Calu3 (cell line): ENCODE data around the gene FZD4. TPM values are rescaled to one million over a fixed set of nuclear protein-coding genes. Genes with fewer than 3 reads are reported as not detected.
"Not testable (repeated sequence)": the region's sequence is repeated elsewhere in the genome, so short reads cannot be mapped to it uniquely, and the experiment has no call there.

ENCODE experiments used
- BruUV-seq: library from RNA; stranded (reverse); fragments of 400-500 nt; replicated peaks from 2 replicates; lab custom pipeline; 2021; lab: Mats Ljungman, UMichigan
- CTCF ChIA-PET: fragments of 300-600 bp; sonication (Branson Sonifier 250); formaldehyde crosslinking; loops from one replicate; lab custom pipeline; 2022; ENCODE audit warnings: antibody characterized with exemption; lab: Charles Lee
- DNase-seq: peaks from one replicate; pipeline ENCODE4 v3.0.0; 2022
- H3K27ac Mint-ChIP-seq: one replicate; pipeline ENCODE4 v1.8.0; 2022; ENCODE audit warnings: mixed read lengths; ENCODE audit not compliant: unreplicated experiment
- H3K27me3 Mint-ChIP-seq: one replicate; pipeline ENCODE4 v1.8.0; 2022; ENCODE audit warnings: mixed read lengths; ENCODE audit not compliant: unreplicated experiment
- H3K36me3 Mint-ChIP-seq: one replicate; pipeline ENCODE4 v1.8.0; 2022; ENCODE audit warnings: mild to moderate bottlenecking, moderate library complexity, mixed read lengths; ENCODE audit not compliant: insufficient read depth, unreplicated experiment
- H3K4me1 Mint-ChIP-seq: one replicate; pipeline ENCODE4 v1.8.0; 2022; ENCODE audit warnings: mild to moderate bottlenecking, low read depth, mixed read lengths; ENCODE audit not compliant: unreplicated experiment
- H3K4me3 Mint-ChIP-seq: one replicate; pipeline ENCODE4 v1.8.0; 2022; ENCODE audit warnings: mild to moderate bottlenecking, low read depth, moderate library complexity, mixed read lengths; ENCODE audit not compliant: unreplicated experiment
- H3K9me3 Mint-ChIP-seq: one replicate; pipeline ENCODE4 v1.8.0; 2022; ENCODE audit warnings: low read depth, mixed read lengths; ENCODE audit not compliant: unreplicated experiment
- intact Hi-C: fragments of 100-400 bp; cut with micrococcal nuclease; formaldehyde crosslinking; loops from one replicate; pipeline ENCODE4 v1.10.0; 2022; ENCODE audit not compliant: unreplicated experiment
- total RNA-seq: library from RNA; stranded (reverse); gene quantifications from 2 replicates; pipeline ENCODE4 v1.2.3, GENCODE V29; 2022
- TF ChIP-seq, protein P1 (sequence below): fragments of 200-600 bp; IDR thresholded peaks from one replicate; pipeline ENCODE4 v1.8.0; 2022; ENCODE audit warnings: antibody characterized with exemption; ENCODE audit not compliant: unreplicated experiment

Gene FZD4
- total RNA-seq, 1 experiment from 2014 or later, result 2.5 TPM

DNA sequence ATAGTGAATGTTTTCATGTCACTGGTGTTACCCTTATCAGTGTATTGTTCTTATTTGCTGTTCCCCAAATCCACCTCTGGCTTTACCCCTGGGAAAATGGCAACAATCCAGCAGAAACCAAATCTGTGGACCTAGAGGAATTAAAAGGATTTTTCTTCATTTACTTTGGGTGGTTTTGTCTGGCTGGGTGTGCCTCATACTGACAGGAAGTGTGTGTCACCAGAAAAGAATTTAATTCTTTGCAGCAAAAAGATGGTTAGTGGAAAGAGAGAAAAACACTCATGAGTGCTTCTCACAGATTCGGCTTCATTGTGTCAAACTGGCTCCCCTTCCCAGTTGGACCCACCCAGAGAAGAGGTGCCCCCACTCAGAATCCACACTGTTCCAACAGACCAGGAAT, 38.9 kb downstream of the FZD4 start:
- Mint-ChIP-seq H3K36me3 (no peaks in the 10 kb centered on the region), H3K4me3 (no peak overlapping the region), H3K27me3 (no peaks in the 10 kb centered on the region), H3K9me3 (peaks cover 4% of the 10 kb centered on the region), H3K27ac (no peak overlapping the region), H3K4me1 (peaks cover 8% of the 10 kb centered on the region)
- no TSS peak for BruUV-seq
- intact Hi-C loops, result no loop called here
- no peak for DNase-seq
- TF ChIP-seq, protein P1, sequence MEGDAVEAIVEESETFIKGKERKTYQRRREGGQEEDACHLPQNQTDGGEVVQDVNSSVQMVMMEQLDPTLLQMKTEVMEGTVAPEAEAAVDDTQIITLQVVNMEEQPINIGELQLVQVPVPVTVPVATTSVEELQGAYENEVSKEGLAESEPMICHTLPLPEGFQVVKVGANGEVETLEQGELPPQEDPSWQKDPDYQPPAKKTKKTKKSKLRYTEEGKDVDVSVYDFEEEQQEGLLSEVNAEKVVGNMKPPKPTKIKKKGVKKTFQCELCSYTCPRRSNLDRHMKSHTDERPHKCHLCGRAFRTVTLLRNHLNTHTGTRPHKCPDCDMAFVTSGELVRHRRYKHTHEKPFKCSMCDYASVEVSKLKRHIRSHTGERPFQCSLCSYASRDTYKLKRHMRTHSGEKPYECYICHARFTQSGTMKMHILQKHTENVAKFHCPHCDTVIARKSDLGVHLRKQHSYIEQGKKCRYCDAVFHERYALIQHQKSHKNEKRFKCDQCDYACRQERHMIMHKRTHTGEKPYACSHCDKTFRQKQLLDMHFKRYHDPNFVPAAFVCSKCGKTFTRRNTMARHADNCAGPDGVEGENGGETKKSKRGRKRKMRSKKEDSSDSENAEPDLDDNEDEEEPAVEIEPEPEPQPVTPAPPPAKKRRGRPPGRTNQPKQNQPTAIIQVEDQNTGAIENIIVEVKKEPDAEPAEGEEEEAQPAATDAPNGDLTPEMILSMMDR, result no peak
- CTCF ChIA-PET, result no interaction called here

DNA sequence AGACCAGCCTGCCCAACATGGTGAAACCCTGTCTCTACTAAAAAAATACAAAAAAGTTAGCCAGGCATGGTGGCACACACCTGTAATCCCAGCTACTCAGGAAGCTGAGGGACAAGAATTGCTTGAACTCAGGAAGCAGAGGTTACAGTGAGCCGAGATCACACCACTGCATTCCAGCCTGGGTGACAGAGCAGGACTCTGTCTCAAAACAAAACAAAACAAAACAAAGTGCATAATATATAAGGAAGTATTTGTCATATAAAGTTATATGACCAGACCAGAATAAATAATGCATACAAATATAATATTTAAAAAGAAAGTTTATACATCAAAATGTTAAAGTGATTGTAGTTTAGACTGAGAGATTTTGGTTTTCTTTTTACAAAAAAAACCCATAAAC, 39.3 kb downstream of the FZD4 start:
- H3K36me3 Mint-ChIP-seq, intact Hi-C loops, H3K4me3 Mint-ChIP-seq, H3K27ac Mint-ChIP-seq, BruUV-seq, H3K4me1 Mint-ChIP-seq, H3K9me3 Mint-ChIP-seq, DNase-seq, H3K27me3 Mint-ChIP-seq, CTCF ChIA-PET: not testable (repeated sequence)

DNA sequence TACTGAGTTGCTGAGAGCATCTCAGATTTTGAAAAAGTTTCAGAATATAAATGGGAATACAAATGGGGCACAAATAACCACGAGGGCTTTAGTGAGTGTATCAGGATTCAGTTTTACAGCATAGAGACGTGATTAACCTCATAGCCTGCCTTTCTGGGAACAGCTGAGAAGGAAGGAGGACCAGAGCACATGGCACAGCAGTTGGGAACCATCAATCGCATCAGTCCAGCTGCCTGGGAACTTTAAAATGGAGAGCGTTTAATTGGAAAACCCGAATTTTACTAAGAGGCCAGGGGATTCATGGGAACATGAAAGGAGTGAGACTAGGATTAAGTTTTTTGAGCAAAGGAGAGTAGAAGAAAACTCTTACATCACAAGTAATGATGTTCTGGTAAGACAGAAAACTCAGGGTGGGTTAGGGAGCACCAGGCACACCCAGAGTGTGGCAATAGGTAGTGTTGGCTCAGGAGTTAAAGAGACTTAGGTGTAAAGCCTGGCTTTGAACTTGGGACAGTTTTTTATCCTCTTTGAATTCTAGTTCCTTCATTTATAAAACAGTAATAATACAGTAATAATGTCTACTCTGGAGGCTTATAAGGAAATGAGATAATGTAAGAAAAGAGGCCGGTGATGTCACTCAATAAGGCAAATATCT, 40.2 kb downstream of the FZD4 start:
- BruUV-seq, result no TSS peak
- Mint-ChIP-seq H3K9me3 (peaks cover 4% of the 10 kb centered on the region), H3K27me3 (no peaks in the 10 kb centered on the region), H3K4me3 (no peak overlapping the region), H3K27ac (peak overlapping the region; percentile 40), H3K4me1 (peaks cover 8% of the 10 kb centered on the region), H3K36me3 (no peaks in the 10 kb centered on the region)
- TF ChIP-seq, protein P1, result no peak
- no peak for DNase-seq
- CTCF ChIA-PET, result no interaction called here
- intact Hi-C loops, result no loop called here

DNA sequence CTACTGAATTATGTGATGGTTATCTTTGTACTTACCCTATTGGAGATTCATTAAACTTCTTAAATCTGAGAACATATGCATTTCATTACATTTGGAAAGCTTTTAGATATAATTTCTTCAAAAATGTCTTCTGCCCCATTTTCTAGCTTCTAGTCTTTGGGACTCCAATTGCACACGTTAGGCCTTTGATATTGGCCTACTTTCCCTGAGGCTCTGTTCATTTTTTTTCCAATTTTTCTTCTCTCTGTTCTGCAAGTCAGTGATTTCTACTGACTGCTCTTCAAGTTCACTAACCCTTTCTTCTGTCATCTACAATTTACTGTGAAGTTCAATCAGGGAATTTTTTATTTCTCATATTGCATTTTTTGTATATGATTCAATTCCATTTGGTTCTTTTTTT, 43.0 kb downstream of the FZD4 start:
- intact Hi-C loops, result no loop called here
- no peaks in the 10 kb centered on the region for H3K36me3 Mint-ChIP-seq
- CTCF ChIA-PET, result no interaction called here

DNA sequence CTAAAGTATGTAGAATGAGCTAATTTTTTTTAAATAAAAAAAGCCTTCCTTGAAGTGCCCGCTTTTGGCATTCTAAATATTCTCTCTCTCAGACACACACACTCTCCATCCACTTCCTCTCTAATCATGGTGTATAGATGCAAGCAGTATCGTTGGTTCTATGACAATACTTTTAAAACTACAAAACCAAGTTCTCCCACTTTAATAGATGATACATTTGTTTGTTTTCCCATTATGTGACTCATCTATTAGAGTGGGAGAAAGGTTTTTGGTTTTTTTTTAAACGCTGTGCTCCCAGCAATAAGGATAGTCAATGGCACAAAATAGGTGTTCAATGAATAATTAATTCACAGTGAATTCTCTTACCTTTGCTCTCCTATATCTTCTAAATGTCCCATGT, 44.6 kb downstream of the FZD4 start:
- Mint-ChIP-seq H3K27me3 (no peaks in the 10 kb centered on the region), H3K4me1 (peaks cover 8% of the 10 kb centered on the region), H3K36me3 (no peaks in the 10 kb centered on the region), H3K9me3 (peaks cover 4% of the 10 kb centered on the region), H3K27ac (no peak overlapping the region), H3K4me3 (no peak overlapping the region)
- no peak for DNase-seq
- CTCF ChIA-PET, result no interaction called here
- TF ChIP-seq, protein P1, result no peak
- intact Hi-C loops, result no loop called here
- BruUV-seq, result no TSS peak

More for the DNA sequence above, 43.0 kb downstream of the FZD4 start:
- no peak overlapping the region for H3K27ac Mint-ChIP-seq
- H3K4me3 Mint-ChIP-seq, result no peak overlapping the region
- H3K9me3 Mint-ChIP-seq, result peaks cover 4% of the 10 kb centered on the region
- peaks cover 8% of the 10 kb centered on the region for H3K4me1 Mint-ChIP-seq
- H3K27me3 Mint-ChIP-seq, result no peaks in the 10 kb centered on the region
- no peak for DNase-seq
- TF ChIP-seq, protein P1, result no peak
- no TSS peak for BruUV-seq
